A549 (cell line): ENCODE measurements around the gene GPRIN2. TPM values are rescaled to one million over a fixed set of nuclear protein-coding genes. Genes with fewer than 3 reads are reported as not detected.
A peak's percentile ranks its signal among the peaks of the same experiment; 100 is the strongest.

Experiments
- ATAC-seq, 2 experiments: fragments of 200-7000 bp in 1 of 2; fragments of >200 bp in 1 of 2; cut with Nextera tagmentation in 1 of 2; cut with Tn5 transposase in 1 of 2; 3 replicates each; pipeline versions ENCODE4 v1.8.0 to v1.9.1; 2018 to 2020; ENCODE audit warnings: mild to moderate bottlenecking in 1 of 2, moderate library complexity in 1 of 2
- CTCF ChIA-PET: fragments of 300-600 bp; sonication (Branson Sonifier 250); formaldehyde crosslinking; extraction: SDS; loops from one replicate; lab custom pipeline; 2021; ENCODE audit warnings: antibody characterized with exemption, inconsistent platforms; lab: Yijun Ruan, JAX
- POLR2A ChIA-PET: fragments of 350-600 bp; formaldehyde crosslinking; extraction: SDS; loops from one replicate; lab custom pipeline; 2021; ENCODE audit warnings: antibody characterized with exemption, inconsistent platforms; lab: Yijun Ruan, JAX
- DNase-seq, 2 experiments: peaks; one replicate each; pipeline versions ENCODE4 v3.0.0 to v3.0.0-alpha.2; 2011 to 2016; ENCODE audit warnings: low read depth in 1 of 2, low spot score in 1 of 2
- FAIRE-seq: peaks from 2 replicates; lab custom pipeline; 2011; peaks lifted over from hg19 to GRCh38; lab: Jason Lieb, UNC
- H3K27ac ChIP-seq, 2 experiments: fragments of >200 bp; sonication (Bioruptor Twin); formaldehyde crosslinking; 3 replicates each; pipeline ENCODE4 v1.5.1; 2016 to 2017
- H3K4me1 ChIP-seq: fragments of >200 bp; sonication (Bioruptor Twin); formaldehyde crosslinking; 3 replicates; pipeline ENCODE4 v1.6.1; 2016
- H3K4me2 ChIP-seq: fragments of >200 bp; sonication (Bioruptor Twin); formaldehyde crosslinking; 3 replicates; pipeline ENCODE4 v1.6.1; 2016
- H3K4me3 ChIP-seq: fragments of >200 bp; sonication (Bioruptor Twin); formaldehyde crosslinking; 3 replicates; pipeline ENCODE4 v1.5.1; 2016
- H3K9me3 ChIP-seq: fragments of >200 bp; sonication (Bioruptor Twin); formaldehyde crosslinking; 3 replicates; pipeline ENCODE4 v1.6.1; 2016
- ATOH8 ChIP-seq: fragments of 250-450 bp; sonication (Bioruptor Pico); IDR thresholded peaks from 2 replicates; pipeline ENCODE4 v1.5.0; 2020; ENCODE audit warnings: low read depth, mild to moderate bottlenecking, moderate library complexity
- BHLHE40 ChIP-seq: IDR thresholded peaks from 2 replicates; pipeline ENCODE4 v1.6.1; 2012; ENCODE audit warnings: low read depth, low read length, inconsistent platforms
- CBX2 ChIP-seq: fragments of 200-600 bp; sonication (generic); IDR thresholded peaks from 2 replicates; pipeline ENCODE4 v1.6.1; 2016; ENCODE audit warnings: low read depth, mild to moderate bottlenecking, borderline replicate concordance
- CEBPB ChIP-seq, 2 experiments: fragments of >200 bp in 1 of 2; sonication (Bioruptor Twin) in 1 of 2; formaldehyde crosslinking in 1 of 2; IDR thresholded peaks; 2 replicates each; pipeline ENCODE4 v1.6.1; 2012 to 2016
- CHD4 ChIP-seq: fragments of 200-600 bp; sonication (generic); IDR thresholded peaks from 2 replicates; pipeline ENCODE4 v1.6.1; 2016; ENCODE audit warnings: antibody characterized with exemption, mild to moderate bottlenecking, borderline replicate concordance
- CTCF ChIP-seq: fragments of >200 bp; sonication (Bioruptor Twin); formaldehyde crosslinking; IDR thresholded peaks from 3 replicates; pipeline ENCODE4 v1.5.1; 2016
- EP300 ChIP-seq, 2 experiments: fragments of >200 bp; sonication (Bioruptor Twin); formaldehyde crosslinking; IDR thresholded peaks; 2 replicates in 1 of 2; 3 replicates in 1 of 2; pipeline ENCODE4 v1.6.1; 2016 to 2017
- ESRRA ChIP-seq: fragments of 150-350 bp; IDR thresholded peaks from 2 replicates; pipeline ENCODE4 v1.6.1; 2014; ENCODE audit warnings: mild to moderate bottlenecking, low read length, borderline replicate concordance
- FOSB ChIP-seq: fragments of 250-450 bp; sonication (Bioruptor Pico); IDR thresholded peaks from 2 replicates; pipeline ENCODE4 v1.5.0; 2020; ENCODE audit warnings: mild to moderate bottlenecking, moderate library complexity
- FOSL2 ChIP-seq, 2 experiments: fragments of 450-650 bp in 1 of 2; fragments of >200 bp in 1 of 2; sonication (Bioruptor Twin) in 1 of 2; formaldehyde crosslinking; IDR thresholded peaks; 2 replicates each; pipeline versions ENCODE4 v1.5.0 to v1.6.1; 2016 to 2020; ENCODE audit warnings: mild to moderate bottlenecking in 1 of 2, moderate library complexity in 1 of 2
- FOXS1 ChIP-seq: fragments of 250-450 bp; sonication (Bioruptor Pico); IDR thresholded peaks from 2 replicates; pipeline ENCODE4 v1.5.0; 2020; ENCODE audit warnings: mild to moderate bottlenecking, moderate library complexity
- GATA3 ChIP-seq: IDR thresholded peaks from 2 replicates; pipeline ENCODE4 v1.6.1; 2012; ENCODE audit warnings: borderline replicate concordance
- HES2 ChIP-seq: fragments of >200 bp; sonication (Bioruptor Twin); formaldehyde crosslinking; IDR thresholded peaks from 2 replicates; pipeline ENCODE4 v1.6.1; 2016
- HEYL ChIP-seq: fragments of 250-450 bp; sonication (Bioruptor Pico); IDR thresholded peaks from 2 replicates; pipeline ENCODE4 v1.8.0; 2021; ENCODE audit warnings: mild to moderate bottlenecking, moderate library complexity
- HOXA7 ChIP-seq: fragments of 250-450 bp; sonication (Bioruptor Pico); IDR thresholded peaks from 2 replicates; pipeline ENCODE4 v1.5.0; 2020; ENCODE audit warnings: mild to moderate bottlenecking, moderate library complexity
- HOXB13 ChIP-seq: fragments of 250-450 bp; sonication (Bioruptor Pico); IDR thresholded peaks from 2 replicates; pipeline ENCODE4 v1.5.0; 2020; ENCODE audit warnings: low read depth, mild to moderate bottlenecking, moderate library complexity
- JUN ChIP-seq, 2 experiments: fragments of >200 bp; sonication (Bioruptor Twin); formaldehyde crosslinking; IDR thresholded peaks; 2 replicates in 1 of 2; 3 replicates in 1 of 2; pipeline ENCODE4 v1.6.1; 2016 to 2017
- JUNB ChIP-seq: fragments of >200 bp; sonication (Bioruptor Twin); formaldehyde crosslinking; IDR thresholded peaks from 2 replicates; pipeline ENCODE4 v1.6.1; 2016
- KDM1A ChIP-seq: fragments of 200-600 bp; sonication (generic); IDR thresholded peaks from 2 replicates; pipeline ENCODE4 v1.6.1; 2016; ENCODE audit warnings: low read depth, mild to moderate bottlenecking
- MAFK ChIP-seq: fragments of 450-650 bp; IDR thresholded peaks from 2 replicates; pipeline ENCODE4 v1.6.1; 2014; ENCODE audit not compliant: partially characterized antibody
- MAZ ChIP-seq: fragments of 150-350 bp; IDR thresholded peaks from 2 replicates; pipeline ENCODE4 v1.6.1; 2014; ENCODE audit warnings: antibody characterized with exemption, low read depth, low read length, borderline replicate concordance
- NFE2L2 ChIP-seq: fragments of 150-350 bp; conservative IDR thresholded peaks from 2 replicates; pipeline ENCODE4 v1.6.1; 2014; ENCODE audit warnings: low read length
- PBX3 ChIP-seq: IDR thresholded peaks from 2 replicates; pipeline ENCODE4 v1.6.1; 2012
- PHF8 ChIP-seq: fragments of 200-600 bp; sonication (generic); IDR thresholded peaks from 2 replicates; pipeline ENCODE4 v1.6.1; 2016; ENCODE audit warnings: low read depth, mild to moderate bottlenecking, antibody characterized with exemption, moderate library complexity, borderline replicate concordance
- POLR2A ChIP-seq: IDR thresholded peaks from 2 replicates; pipeline ENCODE4 v1.6.1; 2012; ENCODE audit warnings: mild to moderate bottlenecking, low read length
- RAD21 ChIP-seq, 2 experiments: fragments of >200 bp in 1 of 2; sonication (Bioruptor Twin) in 1 of 2; formaldehyde crosslinking in 1 of 2; IDR thresholded peaks in 1 of 2; conservative IDR thresholded peaks in 1 of 2; 2 replicates in 1 of 2; 3 replicates in 1 of 2; pipeline ENCODE4 v1.6.1; 2012 to 2018; ENCODE audit warnings: inconsistent platforms in 1 of 2
- RARB ChIP-seq: fragments of 250-450 bp; sonication (Bioruptor Pico); IDR thresholded peaks from 2 replicates; pipeline ENCODE4 v1.8.0; 2021; ENCODE audit warnings: mild to moderate bottlenecking, moderate library complexity
- REST ChIP-seq: fragments of 200-600 bp; sonication (generic); IDR thresholded peaks from 2 replicates; pipeline ENCODE4 v1.6.1; 2016; ENCODE audit warnings: antibody characterized with exemption, mild to moderate bottlenecking, moderate library complexity
- TFCP2L1 ChIP-seq: fragments of 250-450 bp; sonication (Bioruptor Pico); IDR thresholded peaks from 2 replicates; pipeline ENCODE4 v1.5.0; 2021; ENCODE audit warnings: mild to moderate bottlenecking
- USF2 ChIP-seq: fragments of 450-650 bp; IDR thresholded peaks from 2 replicates; pipeline ENCODE4 v1.6.1; 2014; ENCODE audit warnings: antibody characterized with exemption
- ZC3H11A ChIP-seq: fragments of 450-650 bp; IDR thresholded peaks from 2 replicates; pipeline ENCODE4 v1.6.1; 2014; ENCODE audit warnings: antibody characterized with exemption, mild to moderate bottlenecking
- ZFP36 ChIP-seq: fragments of 450-650 bp; IDR thresholded peaks from 2 replicates; pipeline ENCODE4 v1.6.1; 2014; ENCODE audit warnings: borderline replicate concordance; ENCODE audit not compliant: partially characterized antibody
- WGBS: methylation state at CpG from one replicate; pipeline ENCODE4 v1.1.6; 2017; ENCODE audit errors: missing lambda C conversion rate; 5-methylcytosine and 5-hydroxymethylcytosine counted together
- polyA plus RNA-seq, 4 experiments: library from polyadenylated mRNA; depleted of rRNA in 3 of 4; stranded (reverse); fragments of >200 nt; fragmentation: RNase III in 1 of 4; extraction: RNeasy Plus Mini Kit Qiagen cat#74134 plus additional on column Dnase treatment in 1 of 4; gene quantifications; 2 replicates in 3 of 4; 3 replicates in 1 of 4; pipeline ENCODE4 v1.2.3, GENCODE V29; 2011 to 2017

Gene GPRIN2
- polyA plus RNA-seq, 2 of the 4 experiments (the other 2 are of a cell fraction) = 8.8 to 29.9 TPM

GRCh38 chr10:46538717-46539426, 17.6 kb downstream of the GPRIN2 start:
- H3K4me2 ChIP-seq = peak overlapping the region; percentile 84
- ChIA-PET CTCF (interaction anchor here (1.0 to 5.7 kb wide), 7 partner anchors 8 to 310 kb away, joined by 4 to 67 read pairs (median 11); no protein-coding TSS in a partner anchor), POLR2A (interaction anchor here (1.3 to 5.1 kb wide), 6 partner anchors 8 to 22 kb away, joined by 4 to 77 read pairs (median 9); no protein-coding TSS in a partner anchor)
- peak overlapping the region; percentile 45 for H3K4me3 ChIP-seq
- H3K27ac ChIP-seq = peak overlapping the region; percentile 89 to 97
- FAIRE-seq (peak; percentile 56), ATAC-seq (no peak), DNase-seq (no peak)
- H3K4me1 ChIP-seq = peaks cover 80% of the 10 kb centered on the region
- WGBS = 49% methylated on average over 3 of the region's 3 CpGs
- no peaks in the 10 kb centered on the region for H3K9me3 ChIP-seq
- no peak for TF ChIP-seq NFE2L2
- no peak for TF ChIP-seq ZFP36
- TF ChIP-seq POLR2A = no peak
- TF ChIP-seq CEBPB (IDR thresholded peaks at IDR 0.05) = no peak
- TF ChIP-seq KDM1A = no peak
- TF ChIP-seq CBX2 = no peak
- TF ChIP-seq RARB (CRISPR knock-in tag) = no peak; the same call in 1 of the 2 replicates
- TF ChIP-seq BHLHE40 = no peak
- no peak for TF ChIP-seq REST
- TF ChIP-seq FOSL2 (IDR thresholded peaks at IDR 0.05) = no peak
- TF ChIP-seq FOSL2 (CRISPR knock-in tag; IDR thresholded peaks at IDR 0.05) = no peak
- TF ChIP-seq GATA3 = no peak
- peak; percentile 87; the same call in 1 of the 2 replicates for TF ChIP-seq TFCP2L1
- TF ChIP-seq USF2 = no peak
- TF ChIP-seq ATOH8 (CRISPR knock-in tag) = no peak; the same call in none of the 2 replicates
- peak; percentile 77; the same call in 1 of the 2 replicates for TF ChIP-seq HEYL (CRISPR knock-in tag)
- TF ChIP-seq FOXS1 (CRISPR knock-in tag) = no peak
- no peak; the same call in none of the 2 replicates for TF ChIP-seq FOSB (CRISPR knock-in tag)
- TF ChIP-seq JUNB = no peak
- no peak for TF ChIP-seq HES2
- TF ChIP-seq MAZ = no peak
- no peak for TF ChIP-seq MAFK
- TF ChIP-seq PBX3 = no peak
- peak; percentile 64; the same call in 1 of the 2 replicates for TF ChIP-seq HOXA7 (CRISPR knock-in tag)
- TF ChIP-seq PHF8 = no peak
- no peak for TF ChIP-seq ZC3H11A
- TF ChIP-seq EP300 (IDR thresholded peaks at IDR 0.05) = no peak
- TF ChIP-seq JUN (IDR thresholded peaks at IDR 0.05) = no peak
- TF ChIP-seq CTCF = no peak
- no peak for TF ChIP-seq ESRRA
- TF ChIP-seq CHD4 = no peak
- TF ChIP-seq RAD21 (conservative IDR thresholded peaks at IDR 0.05 in 1 of 2, IDR thresholded peaks at IDR 0.05 in 1 of 2) = no peak
- peak; percentile 70 for TF ChIP-seq HOXB13 (CRISPR knock-in tag)
